Neuronal stem cell (in vitro differentiated cells): ENCODE results near the gene CCDC191.

Experiments
- DNase-seq: peaks from one replicate; pipeline ENCODE4 v3.0.0-alpha.2; 2013; ENCODE audit warnings: low spot score
- H2AFZ ChIP-seq: one replicate; pipeline ENCODE4 v1.6.1; 2013; ENCODE audit warnings: mild to moderate bottlenecking, low read length, inconsistent platforms
- H2AK5ac ChIP-seq: 2 replicates; pipeline ENCODE4 v1.6.1; 2013; ENCODE audit warnings: low read depth, mild to moderate bottlenecking, inconsistent platforms, low read length, moderate library complexity, mixed read lengths
- H2BK120ac ChIP-seq: 2 replicates; pipeline ENCODE4 v1.6.1; 2013; ENCODE audit warnings: low read depth, mild to moderate bottlenecking, inconsistent platforms, low read length, moderate library complexity, mixed read lengths
- H2BK12ac ChIP-seq: one replicate; pipeline ENCODE4 v1.6.1; 2013; ENCODE audit warnings: low read length, inconsistent platforms
- H2BK15ac ChIP-seq: 2 replicates; pipeline ENCODE4 v1.6.1; 2013; ENCODE audit warnings: mild to moderate bottlenecking, low read length, inconsistent platforms, mixed read lengths
- H2BK5ac ChIP-seq: one replicate; pipeline ENCODE4 v1.6.1; 2013; ENCODE audit warnings: inconsistent platforms, mild to moderate bottlenecking, low read length, moderate library complexity
- H3K14ac ChIP-seq: one replicate; pipeline ENCODE4 v1.6.1; 2013; ENCODE audit warnings: low read length, inconsistent platforms
- H3K18ac ChIP-seq: 2 replicates; pipeline ENCODE4 v1.6.1; 2013; ENCODE audit warnings: low read length, inconsistent platforms
- H3K23ac ChIP-seq: 2 replicates; pipeline ENCODE4 v1.6.1; 2013; ENCODE audit warnings: low read depth, mild to moderate bottlenecking, mixed read lengths, low read length, inconsistent platforms; ENCODE audit not compliant: poor library complexity
- H3K27ac ChIP-seq: replicated peaks from 3 replicates; pipeline ENCODE4 v1.5.1; 2013; ENCODE audit warnings: low read length, inconsistent platforms
- H3K27me3 ChIP-seq, 3 experiments: 2 replicates each; pipeline ENCODE4 v1.6.1; 2013; ENCODE audit warnings: low read length in 3 of 3, mild to moderate bottlenecking in 2 of 3, inconsistent platforms in 1 of 3, low read depth in 1 of 3, mixed read lengths in 1 of 3, moderate library complexity in 1 of 3; ENCODE audit not compliant: control insufficient read depth in 3 of 3, insufficient read depth in 3 of 3
- H3K36me3 ChIP-seq, 2 donors: replicated peaks in 1 of 2; 2 replicates each; pipeline ENCODE4 v1.6.1; 2013; ENCODE audit warnings: low read length in 2 of 2; ENCODE audit not compliant: control insufficient read depth in 2 of 2, insufficient read depth in 2 of 2
- H3K4ac ChIP-seq: 2 replicates; pipeline ENCODE4 v1.6.1; 2013; ENCODE audit warnings: inconsistent platforms, mild to moderate bottlenecking, low read length, moderate library complexity
- H3K4me1 ChIP-seq, 2 donors: 1 replicate in 1 of 2; 2 replicates in 1 of 2; pipeline ENCODE4 v1.6.1; 2013; ENCODE audit warnings: low read length in 2 of 2, low read depth in 1 of 2; ENCODE audit not compliant: control insufficient read depth in 2 of 2, insufficient read depth in 1 of 2
- H3K4me2 ChIP-seq: one replicate; pipeline ENCODE4 v1.6.1; 2013; ENCODE audit warnings: mild to moderate bottlenecking, low read length, inconsistent platforms; ENCODE audit not compliant: insufficient read depth, poor library complexity, severe bottlenecking
- H3K4me3 ChIP-seq, 2 donors: 2 replicates each; pipeline ENCODE4 v1.5.1; 2013; ENCODE audit warnings: low read length in 2 of 2, mild to moderate bottlenecking in 2 of 2, inconsistent platforms in 1 of 2, moderate library complexity in 1 of 2
- H3K79me1 ChIP-seq: one replicate; pipeline ENCODE4 v1.6.1; 2013; ENCODE audit warnings: low read depth, mild to moderate bottlenecking, inconsistent platforms, low read length, moderate library complexity
- H3K9ac ChIP-seq: one replicate; pipeline ENCODE4 v1.6.1; 2013; ENCODE audit warnings: mild to moderate bottlenecking, low read depth, low read length, inconsistent platforms; ENCODE audit not compliant: poor library complexity
- H3K9me3 ChIP-seq, 2 donors: replicated peaks in 1 of 2; 2 replicates each; pipeline versions ENCODE3 to v1.6.1; 2013; ENCODE audit warnings: low read length in 2 of 2, mild to moderate bottlenecking in 2 of 2, inconsistent platforms in 1 of 2, low read depth in 1 of 2, mixed read lengths in 1 of 2, moderate library complexity in 1 of 2; ENCODE audit not compliant: control insufficient read depth in 2 of 2, insufficient read depth in 1 of 2
- H4K8ac ChIP-seq: one replicate; pipeline ENCODE4 v1.6.1; 2013; ENCODE audit warnings: low read depth, mild to moderate bottlenecking, inconsistent platforms, low read length, moderate library complexity
- H4K91ac ChIP-seq: one replicate; pipeline ENCODE4 v1.6.1; 2013; ENCODE audit warnings: low read length, low read depth, mild to moderate bottlenecking, inconsistent platforms; ENCODE audit not compliant: poor library complexity
- WGBS, 2 donors: extraction: QIAGEN DNeasy Blood & Tissue Kit; methylation state at CpG; one replicate each; pipeline ENCODE4 v1.1.7; 2013; ENCODE audit warnings: missing lambda C conversion rate in 2 of 2, mixed read lengths in 1 of 2; ENCODE audit not compliant: insufficient read length in 2 of 2, insufficient replicate concordance in 1 of 2; ENCODE audit errors: extremely low coverage in 2 of 2; 5-methylcytosine and 5-hydroxymethylcytosine counted together

CCDC191 gene

GRCh38 chr3:114083112-114083511 lies 26.8 kb upstream of the CCDC191 start:
- H3K79me1 ChIP-seq, result no peaks in the 10 kb centered on the region
- no peak overlapping the region for H3K14ac ChIP-seq
- H3K4me2 ChIP-seq, result no peak overlapping the region
- H2AK5ac ChIP-seq, result no peak overlapping the region
- no peak overlapping the region for H3K27ac ChIP-seq
- WGBS, 2 donors, result no CpG with 5 or more reads among the region's 2 CpGs
- no peaks in the 10 kb centered on the region for H3K27me3 ChIP-seq
- H3K4ac ChIP-seq, result no peak overlapping the region
- H2BK5ac ChIP-seq, result no peak overlapping the region
- no peak overlapping the region for H2AFZ ChIP-seq
- H3K36me3 ChIP-seq, result peaks cover 14 to 97% of the 10 kb centered on the region in 2 donors
- no peak overlapping the region for H3K4me3 ChIP-seq
- H3K18ac ChIP-seq, result no peak overlapping the region
- H3K4me1 ChIP-seq, result no peaks in the 10 kb centered on the region
- no peak overlapping the region for H2BK120ac ChIP-seq
- no peak overlapping the region for H4K8ac ChIP-seq
- no peak overlapping the region for H4K91ac ChIP-seq
- peaks cover 0 to 19% of the 10 kb centered on the region in 2 donors for H3K9me3 ChIP-seq
- no peak for DNase-seq
- no peak overlapping the region for H2BK15ac ChIP-seq
- no peak overlapping the region for H3K9ac ChIP-seq
- no peak overlapping the region for H3K23ac ChIP-seq
- no peak overlapping the region for H2BK12ac ChIP-seq

DNA sequence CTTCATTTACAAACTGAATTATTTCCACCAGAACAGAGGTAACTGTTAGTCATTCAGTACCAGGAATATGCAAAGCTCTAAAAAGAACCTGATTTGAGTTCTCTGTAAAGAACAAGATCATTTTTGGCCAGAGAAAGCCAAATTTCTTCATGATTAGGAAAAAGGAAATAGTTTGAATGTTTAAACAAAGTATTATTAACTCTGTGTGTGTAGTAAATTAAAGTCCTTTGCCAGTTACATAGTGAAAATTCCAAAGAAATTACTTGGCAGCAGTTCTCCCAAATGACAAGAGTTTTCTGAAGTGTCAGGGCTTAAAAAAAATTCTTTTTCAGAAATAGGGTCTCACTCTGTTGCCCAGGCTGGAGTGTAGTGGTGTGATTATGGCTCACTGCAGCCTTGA lies 24.7 kb upstream of the CCDC191 start:
- no peak overlapping the region for H3K4me3 ChIP-seq
- no peak overlapping the region for H4K8ac ChIP-seq
- no peak overlapping the region for H2BK15ac ChIP-seq
- H3K9ac ChIP-seq, result no peak overlapping the region
- H2AFZ ChIP-seq, result no peak overlapping the region
- no peak overlapping the region for H3K4me2 ChIP-seq
- H2BK12ac ChIP-seq, result no peak overlapping the region
- H3K27ac ChIP-seq, result no peak overlapping the region
- H4K91ac ChIP-seq, result no peak overlapping the region
- H3K4me1 ChIP-seq, result no peaks in the 10 kb centered on the region
- no peak overlapping the region for H3K18ac ChIP-seq
- H3K4ac ChIP-seq, result no peak overlapping the region
- H3K79me1 ChIP-seq, result no peaks in the 10 kb centered on the region
- H3K14ac ChIP-seq, result no peak overlapping the region
- H3K9me3 ChIP-seq, result peaks cover 0 to 7% of the 10 kb centered on the region in 2 donors
- no peak overlapping the region for H2BK5ac ChIP-seq
- no peak overlapping the region for H3K23ac ChIP-seq
- H2BK120ac ChIP-seq, result no peak overlapping the region
- DNase-seq, result no peak
- H3K36me3 ChIP-seq, result peaks cover 13 to 96% of the 10 kb centered on the region in 2 donors
- no peak overlapping the region for H2AK5ac ChIP-seq
- H3K27me3 ChIP-seq, result no peaks in the 10 kb centered on the region

- peaks cover 10 to 96% of the 10 kb centered on the region in 2 donors for H3K36me3 ChIP-seq
- H3K9ac ChIP-seq, result no peak overlapping the region
- H3K4ac ChIP-seq, result no peak overlapping the region
- no peak overlapping the region for H3K27ac ChIP-seq
- no peak overlapping the region for H4K91ac ChIP-seq
- H3K14ac ChIP-seq, result no peak overlapping the region
- no peak overlapping the region for H3K4me2 ChIP-seq
- no peaks in the 10 kb centered on the region for H3K4me1 ChIP-seq
- H2AK5ac ChIP-seq, result no peak overlapping the region
- no peak overlapping the region for H3K23ac ChIP-seq
- no peak overlapping the region for H2BK120ac ChIP-seq
- no peak overlapping the region for H3K18ac ChIP-seq
- H2BK12ac ChIP-seq, result no peak overlapping the region
- H2BK5ac ChIP-seq, result no peak overlapping the region
- H4K8ac ChIP-seq, result no peak overlapping the region
- DNase-seq, result no peak
- H2AFZ ChIP-seq, result no peak overlapping the region
- H2BK15ac ChIP-seq, result no peak overlapping the region
- peaks cover 0 to 4% of the 10 kb centered on the region in 2 donors for H3K9me3 ChIP-seq
- H3K79me1 ChIP-seq, result no peaks in the 10 kb centered on the region
- H3K4me3 ChIP-seq, result no peak overlapping the region
- no peaks in the 10 kb centered on the region for H3K27me3 ChIP-seq
Measured at GRCh38 chr3:114080201-114080600, 23.9 kb upstream of the CCDC191 start.

- Histone ChIP-seq H2BK12ac (no peak overlapping the region), H2BK120ac (no peak overlapping the region), H2AK5ac (no peak overlapping the region), H2BK5ac (no peak overlapping the region), H3K27ac (no peak overlapping the region), H4K8ac (no peak overlapping the region), H3K4ac (no peak overlapping the region), H4K91ac (no peak overlapping the region), H2AFZ (no peak overlapping the region), H3K36me3 (peaks cover 10 to 98% of the 10 kb centered on the region in 2 donors), H3K4me3 (no peak overlapping the region), H3K9me3 (peaks cover 0 to 4% of the 10 kb centered on the region in 2 donors), H2BK15ac (no peak overlapping the region), H3K23ac (no peak overlapping the region), H3K79me1 (no peaks in the 10 kb centered on the region), H3K14ac (no peak overlapping the region), H3K18ac (no peak overlapping the region), H3K4me1 (no peaks in the 10 kb centered on the region), H3K4me2 (no peak overlapping the region), H3K9ac (no peak overlapping the region), H3K27me3 (no peaks in the 10 kb centered on the region)
- no CpG with 5 or more reads among the region's 5 CpGs for WGBS, 2 donors
- DNase-seq, result no peak
Measured at GRCh38 chr3:114079761-114080160, 23.4 kb upstream of the CCDC191 start.
